Naive thymus-derived CD4-positive, alpha-beta T cell (primary cell): Measurements from ENCODE around the gene PON3. TPM values are rescaled to one million over a fixed set of nuclear protein-coding genes. Genes with fewer than 3 reads are reported as not detected.
A peak's percentile ranks its signal among the peaks of the same experiment; 100 is the strongest.

Experiments
- ATAC-seq: fragments of 150-1000 bp; cut with Tn5 transposase; 2 replicates; pipeline ENCODE4 v1.10.0; 2021; ENCODE audit warnings: mild to moderate bottlenecking, moderate library complexity
- CTCF ChIA-PET: fragments of 350-600 bp; sonication (Branson Sonifier 250); formaldehyde crosslinking; loops from one replicate; lab custom pipeline; 2021; ENCODE audit warnings: antibody characterized with exemption; lab: Charles Lee
- POLR2A ChIA-PET: fragments of 350-600 bp; sonication (Branson Sonifier 250); formaldehyde crosslinking; loops from one replicate; lab custom pipeline; 2021; ENCODE audit warnings: antibody characterized with exemption, inconsistent platforms; lab: Charles Lee
- DNase-seq, 9 donors: peaks; one replicate each; pipeline versions ENCODE4 v3.0.0 to v3.0.0-alpha.2; 2020 to 2022; ENCODE audit warnings: mixed read lengths in 1 of 9
- H3K27ac ChIP-seq: one replicate; pipeline ENCODE4 v1.7.0; 2013; ENCODE audit warnings: mild to moderate bottlenecking, low read depth, low read length, moderate library complexity
- H3K27me3 ChIP-seq, 2 donors: one replicate each; pipeline ENCODE4 v1.7.0; 2013; ENCODE audit warnings: low read length in 2 of 2, mild to moderate bottlenecking in 2 of 2, moderate library complexity in 2 of 2; ENCODE audit not compliant: control insufficient read depth in 2 of 2, insufficient read depth in 2 of 2
- H3K36me3 ChIP-seq, 3 experiments: 1 replicate in 2 of 3; 2 replicates in 1 of 3; pipeline ENCODE4 v1.7.0; 2013; ENCODE audit warnings: low read length in 3 of 3, mild to moderate bottlenecking in 3 of 3, moderate library complexity in 1 of 3; ENCODE audit not compliant: insufficient read depth in 3 of 3, control insufficient read depth in 2 of 3
- H3K4me1 ChIP-seq, 2 donors: one replicate each; pipeline ENCODE4 v1.7.0; 2013; ENCODE audit warnings: low read length in 2 of 2, mild to moderate bottlenecking in 2 of 2, moderate library complexity in 1 of 2; ENCODE audit not compliant: control insufficient read depth in 2 of 2, insufficient read depth in 2 of 2
- H3K4me3 ChIP-seq: 2 replicates; pipeline ENCODE4 v1.7.0; 2013; ENCODE audit warnings: mild to moderate bottlenecking, low read length
- H3K9me3 ChIP-seq, 3 experiments: 1 replicate in 2 of 3; 2 replicates in 1 of 3; pipeline ENCODE4 v1.7.0; 2013; ENCODE audit warnings: low read length in 3 of 3; ENCODE audit not compliant: control insufficient read depth in 2 of 3
- H3K27ac Mint-ChIP-seq, 9 donors: one replicate each; pipeline ENCODE4 v1.8.0; 2020 to 2022; ENCODE audit warnings: mixed read lengths in 9 of 9, mild to moderate bottlenecking in 8 of 9, moderate library complexity in 5 of 9, inconsistent platforms in 2 of 9
- H3K27me3 Mint-ChIP-seq, 5 donors: one replicate each; pipeline ENCODE4 v1.8.0; 2021 to 2022; ENCODE audit warnings: mixed read lengths in 5 of 5, mild to moderate bottlenecking in 1 of 5
- H3K36me3 Mint-ChIP-seq, 5 donors: one replicate each; pipeline ENCODE4 v1.8.0; 2020 to 2022; ENCODE audit warnings: mixed read lengths in 5 of 5, mild to moderate bottlenecking in 3 of 5, inconsistent platforms in 1 of 5
- H3K4me1 Mint-ChIP-seq, 7 donors: one replicate each; pipeline ENCODE4 v1.8.0; 2020 to 2022; ENCODE audit warnings: mixed read lengths in 7 of 7, mild to moderate bottlenecking in 3 of 7, inconsistent platforms in 1 of 7
- H3K4me3 Mint-ChIP-seq, 10 donors: one replicate each; pipeline ENCODE4 v1.8.0; 2020 to 2022; ENCODE audit warnings: mild to moderate bottlenecking in 10 of 10, mixed read lengths in 10 of 10, moderate library complexity in 6 of 10, inconsistent platforms in 2 of 10
- H3K9me3 Mint-ChIP-seq, 11 donors: one replicate each; pipeline ENCODE4 v1.8.0; 2020 to 2022; ENCODE audit warnings: mixed read lengths in 11 of 11, mild to moderate bottlenecking in 4 of 11, inconsistent platforms in 1 of 11, moderate library complexity in 1 of 11
- intact Hi-C, 2 donors: fragments of 100-400 bp; cut with micrococcal nuclease; formaldehyde crosslinking; loops; one replicate each; pipeline ENCODE4 v1.15.1; 2023
- polyA plus RNA-seq, 2 donors: library from polyadenylated mRNA; unstranded; fragments of 300-500 nt; fragmentation: Illumina TruSeq; gene quantifications; one replicate each; pipeline ENCODE4 v1.2.3, GENCODE V29; 2021
- total RNA-seq, 6 experiments: library from RNA in 5 of 6; stranded (reverse) in 5 of 6; gene quantifications; 1 replicate in 5 of 6; 2 replicates in 1 of 6; pipeline ENCODE4 v1.2.3 and lab custom pipeline; 2021 to 2026

Gene PON3
- total and polyA plus RNA-seq, 7 experiments from 2014 or later, result 0.65 TPM; not detected in 6

GRCh38 chr7:95338832-95339231, 57.3 kb downstream of the PON3 start:
- no peaks in the 10 kb centered on the region for H3K9me3 Mint-ChIP-seq
- no peak overlapping the region for H3K4me3 Mint-ChIP-seq
- Histone ChIP-seq H3K4me3 (no peak overlapping the region), H3K27ac (no peak overlapping the region), H3K27me3 (no peaks in the 10 kb centered on the region), H3K36me3 (no peaks in the 10 kb centered on the region), H3K9me3 (no peaks in the 10 kb centered on the region), H3K4me1 (no peaks in the 10 kb centered on the region)
- POLR2A ChIA-PET, result no interaction called here
- no peak overlapping the region for H3K27ac Mint-ChIP-seq
- H3K4me1 Mint-ChIP-seq, result peaks cover 0 to 7% (median 0%) of the 10 kb centered on the region in 7 donors
- DNase-seq (no peak), ATAC-seq (no peak)
- peaks cover 0 to 10% (median 6%) of the 10 kb centered on the region in 5 donors for H3K27me3 Mint-ChIP-seq
- intact Hi-C loops, result loop anchor here in 1 of 2 donors (10.0 kb wide), 1 partner anchor 824 kb away; no protein-coding TSS in a partner anchor
- CTCF ChIA-PET, result no interaction called here
- no peaks in the 10 kb centered on the region for H3K36me3 Mint-ChIP-seq

GRCh38 chr7:95335093-95335492, 61.1 kb downstream of the PON3 start:
- intact Hi-C loops, result loop anchor here in 1 of 2 donors (10.0 kb wide), 1 partner anchor 820 kb away; no protein-coding TSS in a partner anchor
- DNase-seq (no peak), ATAC-seq (no peak)
- H3K27ac Mint-ChIP-seq, result no peak overlapping the region
- ChIA-PET POLR2A (no interaction called here), CTCF (no interaction called here)
- H3K9me3 Mint-ChIP-seq, result no peaks in the 10 kb centered on the region
- Histone ChIP-seq H3K27ac (no peak overlapping the region), H3K36me3 (no peaks in the 10 kb centered on the region), H3K4me1 (peaks cover 4 to 5% of the 10 kb centered on the region in 2 donors), H3K9me3 (no peaks in the 10 kb centered on the region), H3K27me3 (no peaks in the 10 kb centered on the region), H3K4me3 (no peak overlapping the region)
- H3K4me3 Mint-ChIP-seq, result no peak overlapping the region
- H3K36me3 Mint-ChIP-seq, result peaks cover 0 to 1% (median 0%) of the 10 kb centered on the region in 5 donors
- H3K27me3 Mint-ChIP-seq, result peaks cover 0 to 7% (median 0%) of the 10 kb centered on the region in 5 donors
- peaks cover 7 to 17% (median 11%) of the 10 kb centered on the region in 7 donors for H3K4me1 Mint-ChIP-seq

- ChIA-PET POLR2A (no interaction called here), CTCF (no interaction called here)
- peaks cover 0 to 2% (median 0%) of the 10 kb centered on the region in 11 donors for H3K9me3 Mint-ChIP-seq
- H3K4me3 Mint-ChIP-seq, result no peak overlapping the region
- H3K27ac Mint-ChIP-seq, result no peak overlapping the region
- no peaks in the 10 kb centered on the region for H3K9me3 ChIP-seq
- intact Hi-C loops, result loop anchor here (5.0 to 10.0 kb wide), 2 partner anchors 98 to 820 kb away; no protein-coding TSS in a partner anchor
- peaks cover 0 to 3% (median 0%) of the 10 kb centered on the region in 5 donors for H3K36me3 Mint-ChIP-seq
- no peaks in the 10 kb centered on the region for H3K27me3 ChIP-seq
- H3K4me1 ChIP-seq, result peaks cover 4 to 5% of the 10 kb centered on the region in 2 donors
- ATAC-seq (no peak), DNase-seq (no peak)
- H3K27me3 Mint-ChIP-seq, result peaks cover 0 to 7% (median 0%) of the 10 kb centered on the region in 5 donors
- no peak overlapping the region for H3K4me3 ChIP-seq
- peaks cover 8 to 20% (median 13%) of the 10 kb centered on the region in 7 donors for H3K4me1 Mint-ChIP-seq
- no peak overlapping the region for H3K27ac ChIP-seq
- no peaks in the 10 kb centered on the region for H3K36me3 ChIP-seq
Observed at GRCh38 chr7:95334447-95334846, 61.7 kb downstream of the PON3 start.

- ATAC-seq, result peak; percentile 20
- Mint-ChIP-seq H3K27ac (peak overlapping the region; percentile 52 to 87 (median 78)), H3K4me3 (peak overlapping the region; percentile 60 to 93 (median 82)), H3K9me3 (peaks cover 0 to 14% (median 0%) of the 10 kb centered on the region in 11 donors), H3K4me1 (peaks cover 10 to 22% (median 13%) of the 10 kb centered on the region in 7 donors), H3K36me3 (peaks cover 0 to 5% (median under 1%) of the 10 kb centered on the region in 5 donors), H3K27me3 (peaks cover 0 to 14% (median 3%) of the 10 kb centered on the region in 5 donors)
- POLR2A ChIA-PET, result interaction anchor here (0.6 kb wide), 1 partner anchor 175 kb away, joined by 3 read pairs; no protein-coding TSS in a partner anchor
- CTCF ChIA-PET, result no interaction called here
- Histone ChIP-seq H3K4me3 (peak overlapping the region; percentile 52), H3K4me1 (peaks cover 4 to 5% of the 10 kb centered on the region in 2 donors), H3K27me3 (no peaks in the 10 kb centered on the region), H3K9me3 (no peaks in the 10 kb centered on the region), H3K36me3 (no peaks in the 10 kb centered on the region), H3K27ac (peak overlapping the region; percentile 30)
- DNase-seq, result peak in 2 of 9 donors; percentile 2 to 3
- intact Hi-C loops, result loop anchor here (5.0 to 10.0 kb wide), 2 partner anchors 101 to 816 kb away; no protein-coding TSS in a partner anchor
Observed at GRCh38 chr7:95330961-95331337, 65.2 kb downstream of the PON3 start.

GRCh38 chr7:95330204-95330960, 65.8 kb downstream of the PON3 start:
- CTCF ChIA-PET, result no interaction called here
- H3K27ac ChIP-seq, result peak overlapping the region; percentile 30

GRCh38 chr7:95327356-95327755, 68.8 kb downstream of the PON3 start:
- H3K27ac Mint-ChIP-seq, result no peak overlapping the region
- H3K4me3 Mint-ChIP-seq, result no peak overlapping the region

More at GRCh38 chr7:95330204-95330960, 65.8 kb downstream of the PON3 start:
- POLR2A ChIA-PET, result interaction anchor here (0.6 kb wide), 1 partner anchor 175 kb away, joined by 3 read pairs; no protein-coding TSS in a partner anchor
- peaks cover 0 to 5% (median 3%) of the 10 kb centered on the region in 5 donors for H3K36me3 Mint-ChIP-seq
- peaks cover 0 to 14% (median 0%) of the 10 kb centered on the region in 11 donors for H3K9me3 Mint-ChIP-seq
- H3K4me1 Mint-ChIP-seq, result peaks cover 10 to 22% (median 13%) of the 10 kb centered on the region in 7 donors
- Histone ChIP-seq H3K4me1 (peaks cover 4 to 5% of the 10 kb centered on the region in 2 donors), H3K9me3 (no peaks in the 10 kb centered on the region), H3K36me3 (no peaks in the 10 kb centered on the region), H3K27me3 (no peaks in the 10 kb centered on the region), H3K4me3 (peak overlapping the region; percentile 52)
- peak overlapping the region; percentile 52 to 87 (median 78) for H3K27ac Mint-ChIP-seq
- ATAC-seq (peak; percentile 62), DNase-seq (peak in 5 of 9 donors; percentile 18 to 35 (median 31))
- peak overlapping the region; percentile 60 to 93 (median 82) for H3K4me3 Mint-ChIP-seq
- intact Hi-C loops, result loop anchor here (5.0 to 10.0 kb wide), 2 partner anchors 102 to 816 kb away; no protein-coding TSS in a partner anchor
- peaks cover 3 to 16% (median 8%) of the 10 kb centered on the region in 5 donors for H3K27me3 Mint-ChIP-seq

More at GRCh38 chr7:95327356-95327755, 68.8 kb downstream of the PON3 start:
- peaks cover 0 to 5% (median 3%) of the 10 kb centered on the region in 5 donors for H3K36me3 Mint-ChIP-seq
- Histone ChIP-seq H3K4me3 (no peak overlapping the region), H3K27ac (no peak overlapping the region), H3K4me1 (peaks cover 4 to 5% of the 10 kb centered on the region in 2 donors), H3K9me3 (no peaks in the 10 kb centered on the region), H3K27me3 (no peaks in the 10 kb centered on the region), H3K36me3 (no peaks in the 10 kb centered on the region)
- ATAC-seq (no peak), DNase-seq (no peak)
- POLR2A ChIA-PET, result no interaction called here
- H3K4me1 Mint-ChIP-seq, result peaks cover 10 to 22% (median 15%) of the 10 kb centered on the region in 7 donors
- CTCF ChIA-PET, result interaction anchor here (0.5 kb wide), 1 partner anchor 878 kb away, joined by 3 read pairs; no protein-coding TSS in a partner anchor
- intact Hi-C loops, result no loop called here
- H3K27me3 Mint-ChIP-seq, result peaks cover 6 to 21% (median 15%) of the 10 kb centered on the region in 5 donors
- H3K9me3 Mint-ChIP-seq, result peaks cover 0 to 14% (median 0%) of the 10 kb centered on the region in 11 donors
